AG09319 (cell line): ENCODE data around the gene HARS2.
"Not testable (repeated sequence)": the region's sequence is repeated elsewhere in the genome, so short reads cannot be mapped to it uniquely, and the experiment has no call there.

ENCODE experiments used
- DNase-seq: peaks from one replicate; pipeline ENCODE4 v3.0.0-alpha.2; 2010; ENCODE audit warnings: low read depth; ENCODE audit errors: extremely low read depth
- TF ChIP-seq, protein P1 (sequence below): IDR thresholded peaks from 2 replicates; pipeline ENCODE4 v1.5.1; 2011; ENCODE audit warnings: low read depth, mild to moderate bottlenecking, inconsistent platforms, low read length, moderate library complexity

The HARS2 gene

DNA sequence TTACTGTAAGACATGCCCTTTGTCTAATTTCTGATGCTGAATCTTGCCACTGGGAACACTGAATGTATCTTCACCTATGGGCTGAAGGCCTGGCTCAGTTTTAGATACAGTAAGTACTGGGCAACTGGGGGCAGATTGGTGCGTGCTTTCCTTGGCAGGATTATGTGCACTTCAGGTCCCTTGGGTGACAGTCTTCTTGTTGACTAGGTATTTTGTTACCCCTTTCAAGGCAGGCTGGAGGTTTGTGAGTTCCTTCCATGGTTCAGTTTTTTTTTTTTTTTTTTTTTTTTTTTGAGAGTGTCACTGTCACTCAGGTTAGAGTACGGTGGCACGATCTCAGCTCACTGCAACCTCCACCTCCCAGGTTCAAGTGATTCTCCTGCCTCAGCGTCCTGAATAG is 16.6 kb downstream of the HARS2 start:
- TF ChIP-seq, protein P1, sequence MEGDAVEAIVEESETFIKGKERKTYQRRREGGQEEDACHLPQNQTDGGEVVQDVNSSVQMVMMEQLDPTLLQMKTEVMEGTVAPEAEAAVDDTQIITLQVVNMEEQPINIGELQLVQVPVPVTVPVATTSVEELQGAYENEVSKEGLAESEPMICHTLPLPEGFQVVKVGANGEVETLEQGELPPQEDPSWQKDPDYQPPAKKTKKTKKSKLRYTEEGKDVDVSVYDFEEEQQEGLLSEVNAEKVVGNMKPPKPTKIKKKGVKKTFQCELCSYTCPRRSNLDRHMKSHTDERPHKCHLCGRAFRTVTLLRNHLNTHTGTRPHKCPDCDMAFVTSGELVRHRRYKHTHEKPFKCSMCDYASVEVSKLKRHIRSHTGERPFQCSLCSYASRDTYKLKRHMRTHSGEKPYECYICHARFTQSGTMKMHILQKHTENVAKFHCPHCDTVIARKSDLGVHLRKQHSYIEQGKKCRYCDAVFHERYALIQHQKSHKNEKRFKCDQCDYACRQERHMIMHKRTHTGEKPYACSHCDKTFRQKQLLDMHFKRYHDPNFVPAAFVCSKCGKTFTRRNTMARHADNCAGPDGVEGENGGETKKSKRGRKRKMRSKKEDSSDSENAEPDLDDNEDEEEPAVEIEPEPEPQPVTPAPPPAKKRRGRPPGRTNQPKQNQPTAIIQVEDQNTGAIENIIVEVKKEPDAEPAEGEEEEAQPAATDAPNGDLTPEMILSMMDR, result no peak
- DNase-seq, result no peak

- not testable (repeated sequence) for DNase-seq
Observed at GRCh38 chr5:140708787-140709186, 17.5 kb downstream of the HARS2 start.

GRCh38 chr5:140710899-140711552 is 19.8 kb downstream of the HARS2 start:
- TF ChIP-seq, protein P1, result no peak
- DNase-seq, result peak; percentile 98

DNA sequence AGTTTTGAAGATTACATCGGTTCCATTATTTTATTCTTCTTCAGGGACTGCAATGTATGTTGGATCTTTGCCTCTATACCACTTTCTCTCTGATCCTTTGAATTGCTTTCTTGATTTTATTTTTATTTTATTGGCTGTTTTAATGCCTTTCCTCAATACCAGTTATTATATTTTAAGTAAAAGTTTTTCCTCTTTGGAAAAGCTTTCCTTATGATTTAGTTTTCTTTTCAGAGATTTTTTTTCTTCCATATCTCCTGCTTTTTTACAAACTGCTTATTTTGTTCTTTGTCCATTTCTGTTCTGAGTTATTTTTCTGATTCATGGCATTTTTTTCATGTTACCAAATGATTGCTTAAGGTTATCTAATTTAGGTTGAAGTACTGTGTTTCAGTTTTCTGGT is 20.5 kb downstream of the HARS2 start:
- no peak for DNase-seq
- TF ChIP-seq, protein P1, result no peak

- TF ChIP-seq, protein P1, result no peak
- no peak for DNase-seq
Observed at GRCh38 chr5:140713562-140714094, 22.4 kb downstream of the HARS2 start.

DNA sequence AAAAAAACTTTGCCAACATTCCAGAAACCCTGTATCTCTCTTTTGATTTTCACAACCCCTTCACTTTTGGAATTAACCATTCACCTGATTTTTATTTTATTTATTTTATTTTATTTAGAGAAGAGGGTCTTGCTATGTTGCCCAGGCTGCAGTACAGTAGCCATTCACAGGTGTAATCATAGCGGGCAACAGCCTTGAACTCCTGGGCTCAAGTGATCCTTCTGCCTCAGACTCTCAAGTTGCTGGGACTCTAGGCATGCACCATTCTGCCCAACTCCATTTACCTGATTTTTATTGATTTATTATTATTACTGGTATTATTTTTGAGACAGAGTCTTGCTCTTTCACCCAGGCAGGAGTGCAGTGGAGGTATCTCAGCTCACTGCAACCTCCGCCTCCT is 25.0 kb downstream of the HARS2 start:
- DNase-seq, result not testable (repeated sequence)

GRCh38 chr5:140718266-140718592 is 27.0 kb downstream of the HARS2 start:
- DNase-seq, result no peak
- TF ChIP-seq, protein P1, result no peak

DNA sequence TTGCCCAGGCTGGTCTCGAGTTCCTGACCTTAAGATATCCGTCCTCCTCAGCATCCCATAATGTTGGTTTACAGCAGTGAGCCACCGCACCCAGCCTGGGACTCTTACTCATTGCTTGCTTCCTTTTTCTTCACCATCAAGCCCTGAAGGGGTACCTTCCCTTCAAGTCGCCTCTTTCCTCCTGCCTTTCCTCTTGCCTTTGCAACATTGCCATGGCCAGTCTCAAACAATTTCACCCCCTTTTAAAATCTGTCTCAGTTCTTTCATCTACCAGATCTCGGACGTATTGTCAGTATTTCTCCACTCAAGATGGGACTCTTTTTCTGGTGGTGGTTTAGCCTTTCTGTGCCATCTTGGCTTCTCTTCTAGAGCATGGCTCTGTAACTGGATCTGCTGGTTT is 29.5 kb downstream of the HARS2 start:
- DNase-seq, result not testable (repeated sequence)

DNA sequence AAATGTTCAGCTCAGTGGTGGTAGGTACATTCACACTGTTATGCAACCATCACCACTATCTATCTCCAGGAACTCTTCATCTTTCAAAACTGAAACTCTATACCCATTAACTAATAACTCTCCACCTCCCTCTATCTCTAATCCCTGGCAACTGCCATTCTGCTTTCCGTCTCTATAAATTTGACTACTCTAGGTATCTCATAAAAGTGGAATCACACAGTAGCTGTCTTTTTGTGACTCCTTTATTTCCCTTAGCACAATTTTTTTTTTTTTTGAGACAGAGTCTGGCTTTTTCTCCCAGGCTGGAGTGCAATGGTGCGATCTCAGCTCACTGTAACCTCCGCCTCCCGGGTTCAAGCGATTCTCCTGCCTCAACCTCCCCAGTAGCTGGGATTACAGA is 30.1 kb downstream of the HARS2 start:
- not testable (repeated sequence) for DNase-seq
